ENCODE measurements around the gene ACER2.

ACER2 gene

DNA sequence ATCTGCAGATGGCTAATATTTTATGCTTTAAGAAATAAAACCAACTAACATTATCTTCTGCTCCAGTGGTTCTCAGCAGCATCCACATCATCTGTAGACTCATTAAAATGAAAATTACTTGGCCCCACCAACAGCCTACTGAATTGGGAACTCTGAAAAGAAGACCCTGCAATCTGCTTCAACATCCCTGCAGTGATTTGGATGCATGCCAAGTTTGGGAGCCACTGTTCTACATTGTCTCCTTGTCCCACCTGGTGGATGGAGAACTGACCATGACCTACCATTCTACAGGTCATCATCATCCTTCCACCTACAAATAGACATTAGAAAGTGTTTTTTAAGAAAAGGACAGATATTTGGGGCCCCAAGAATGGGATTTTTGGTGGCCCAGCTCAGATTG lies 71.1 kb downstream of the ACER2 start:
- DNase-seq (ENCODE audit: low spot score): no peak
- TF ChIP-seq, protein P1, sequence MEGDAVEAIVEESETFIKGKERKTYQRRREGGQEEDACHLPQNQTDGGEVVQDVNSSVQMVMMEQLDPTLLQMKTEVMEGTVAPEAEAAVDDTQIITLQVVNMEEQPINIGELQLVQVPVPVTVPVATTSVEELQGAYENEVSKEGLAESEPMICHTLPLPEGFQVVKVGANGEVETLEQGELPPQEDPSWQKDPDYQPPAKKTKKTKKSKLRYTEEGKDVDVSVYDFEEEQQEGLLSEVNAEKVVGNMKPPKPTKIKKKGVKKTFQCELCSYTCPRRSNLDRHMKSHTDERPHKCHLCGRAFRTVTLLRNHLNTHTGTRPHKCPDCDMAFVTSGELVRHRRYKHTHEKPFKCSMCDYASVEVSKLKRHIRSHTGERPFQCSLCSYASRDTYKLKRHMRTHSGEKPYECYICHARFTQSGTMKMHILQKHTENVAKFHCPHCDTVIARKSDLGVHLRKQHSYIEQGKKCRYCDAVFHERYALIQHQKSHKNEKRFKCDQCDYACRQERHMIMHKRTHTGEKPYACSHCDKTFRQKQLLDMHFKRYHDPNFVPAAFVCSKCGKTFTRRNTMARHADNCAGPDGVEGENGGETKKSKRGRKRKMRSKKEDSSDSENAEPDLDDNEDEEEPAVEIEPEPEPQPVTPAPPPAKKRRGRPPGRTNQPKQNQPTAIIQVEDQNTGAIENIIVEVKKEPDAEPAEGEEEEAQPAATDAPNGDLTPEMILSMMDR (IDR thresholded peaks at IDR 0.05; ENCODE audit: extremely low read depth, missing control alignments): no peak

DNA sequence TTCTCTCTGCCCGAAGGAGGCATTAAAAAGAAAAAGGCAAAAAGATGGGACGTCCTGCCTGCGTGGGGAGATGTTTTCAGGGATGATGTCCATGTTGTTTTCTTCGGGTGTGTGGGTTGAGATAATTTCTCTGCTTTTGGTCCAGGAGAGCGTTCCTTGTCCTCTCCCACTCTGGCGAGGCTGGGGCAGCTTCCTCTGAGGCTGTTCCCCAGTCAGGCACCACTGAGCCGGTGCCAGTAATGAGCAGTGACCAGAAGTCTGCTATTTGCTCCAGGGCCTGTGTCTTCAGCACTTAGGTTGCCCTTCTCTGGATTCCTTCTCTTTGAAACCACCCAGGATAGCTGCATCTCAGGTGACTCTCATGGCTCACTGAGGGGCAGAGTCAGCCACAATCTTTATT lies 71.5 kb downstream of the ACER2 start:
- no peak for DNase-seq (ENCODE audit: low spot score)
- TF ChIP-seq, protein P1 (IDR thresholded peaks at IDR 0.05; ENCODE audit: extremely low read depth, missing control alignments): no peak

DNA sequence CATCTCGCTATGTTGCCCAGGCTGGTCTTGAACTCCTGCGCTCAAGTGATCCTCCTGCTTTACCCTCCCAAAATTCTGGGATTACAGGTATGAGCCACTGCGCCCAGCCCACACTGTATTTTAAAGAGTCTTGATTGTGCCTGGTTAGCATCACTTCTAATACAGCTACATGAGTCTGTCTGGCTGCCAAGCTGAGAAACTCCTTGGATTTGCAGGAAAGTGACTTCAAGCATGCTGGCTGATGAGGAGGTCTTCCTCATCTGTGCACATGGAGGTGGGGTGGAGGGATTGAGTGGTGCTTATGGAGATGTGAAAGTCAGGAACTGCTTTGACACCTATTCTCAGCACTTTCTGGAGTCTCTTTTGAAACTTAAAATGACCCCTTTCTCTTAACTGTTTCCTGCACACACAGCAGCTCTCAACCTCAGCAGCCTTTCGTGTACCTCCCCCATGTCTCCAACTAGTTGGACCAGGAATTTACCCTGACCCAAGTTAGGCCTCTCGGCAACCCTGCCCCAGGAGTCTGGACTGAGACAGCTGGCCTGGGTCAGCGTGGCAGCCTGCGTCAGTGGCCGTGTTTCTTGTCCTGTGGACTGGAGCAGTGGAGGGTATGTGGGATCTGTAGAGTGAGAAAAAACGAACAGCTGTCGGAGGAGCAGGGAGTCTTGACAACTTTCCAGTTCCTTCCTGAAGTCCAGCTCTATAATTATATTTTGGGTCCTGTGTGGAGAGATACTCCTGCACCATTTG lies 72.5 kb downstream of the ACER2 start:
- no peak for DNase-seq (ENCODE audit: low spot score)
- TF ChIP-seq, protein P1 (IDR thresholded peaks at IDR 0.05; ENCODE audit: extremely low read depth, missing control alignments): no peak

DNA sequence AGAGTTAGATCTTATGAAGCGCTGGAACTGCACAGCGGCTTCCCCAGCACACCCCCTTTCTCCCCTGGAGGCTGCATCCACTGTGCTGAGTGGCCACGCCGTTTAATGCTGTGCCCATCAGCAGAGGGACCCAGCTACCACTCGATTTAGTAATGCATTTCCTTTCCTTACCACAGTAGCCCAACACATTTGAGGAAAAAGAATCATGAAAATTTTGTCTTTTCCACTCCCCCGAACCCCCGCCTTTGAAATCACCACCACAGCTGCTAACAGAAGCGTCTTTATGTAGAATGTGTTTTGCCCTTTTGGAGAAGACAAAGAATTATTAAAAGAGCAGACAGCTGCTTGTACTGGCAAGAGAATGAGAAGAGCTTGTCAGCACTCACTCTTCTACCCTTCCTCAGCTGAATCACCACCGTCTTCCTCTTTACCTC lies 73.2 kb downstream of the ACER2 start:
- TF ChIP-seq, protein P1 (IDR thresholded peaks at IDR 0.05; ENCODE audit: extremely low read depth, missing control alignments): no peak

DNA sequence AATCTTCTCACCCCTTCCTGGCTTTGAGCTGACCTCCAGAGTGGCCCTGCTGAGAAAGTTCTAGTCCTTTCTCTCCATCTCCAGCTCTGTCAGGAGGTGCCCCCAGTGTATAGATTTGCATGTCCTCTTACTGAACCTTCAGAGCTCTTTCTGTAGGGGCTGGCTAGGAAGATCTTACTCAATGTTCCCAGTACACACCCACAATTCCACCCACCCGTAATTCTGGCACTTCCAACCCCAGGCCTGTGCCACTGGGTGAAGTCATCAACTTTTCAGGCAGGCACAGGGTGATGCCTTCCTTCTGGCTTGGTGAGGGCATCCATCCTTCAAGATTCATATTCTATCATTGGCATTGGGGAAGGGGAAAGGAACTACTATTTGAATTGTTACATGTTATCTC lies 75.9 kb downstream of the ACER2 start:
- DNase-seq (ENCODE audit: low spot score): no peak
- TF ChIP-seq, protein P1 (IDR thresholded peaks at IDR 0.05; ENCODE audit: extremely low read depth, missing control alignments): no peak

More for the DNA sequence above, 73.2 kb downstream of the ACER2 start:
- DNase-seq (ENCODE audit: low spot score): no peak

DNA sequence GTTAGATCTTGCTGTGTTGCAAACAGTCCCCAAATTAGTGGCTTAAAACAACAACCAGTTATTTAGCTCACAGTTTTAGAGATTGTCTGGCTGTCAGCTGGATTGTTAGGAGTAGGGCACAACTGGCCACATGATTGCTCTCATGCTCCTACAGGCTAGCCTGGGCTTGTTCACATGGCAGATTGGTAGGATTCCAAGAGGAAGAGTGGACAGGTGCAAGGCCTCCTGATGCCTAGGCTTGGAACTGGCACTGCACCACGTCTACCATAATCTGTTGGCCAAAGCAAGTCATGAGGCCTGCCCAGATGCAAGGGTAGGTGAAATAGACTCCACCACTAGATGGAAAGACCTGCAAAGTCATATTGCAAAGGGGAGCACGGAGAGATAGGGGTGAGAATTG lies 76.4 kb downstream of the ACER2 start:
- TF ChIP-seq, protein P1 (IDR thresholded peaks at IDR 0.05; ENCODE audit: extremely low read depth, missing control alignments): no peak
- DNase-seq (ENCODE audit: low spot score): no peak

DNA sequence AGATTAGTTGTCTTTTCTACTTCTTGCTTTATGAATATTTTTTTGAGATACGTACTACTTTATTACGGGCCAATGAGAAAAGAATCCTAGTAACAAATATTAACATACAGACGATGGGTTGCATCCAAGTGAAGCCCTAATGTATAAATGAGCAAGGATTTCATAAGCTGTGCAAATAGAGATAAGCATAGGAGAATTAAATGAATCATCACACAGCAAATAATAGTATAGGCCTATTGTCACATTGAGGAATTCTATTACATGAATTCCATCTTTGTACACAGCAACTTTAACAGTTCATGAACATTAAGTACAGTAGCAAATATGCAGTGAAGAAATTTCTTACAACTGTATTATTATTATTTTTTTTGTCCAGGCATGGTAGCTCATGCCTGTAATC lies 78.0 kb downstream of the ACER2 start:
- TF ChIP-seq, protein P1 (IDR thresholded peaks at IDR 0.05; ENCODE audit: extremely low read depth, missing control alignments): no peak
- DNase-seq (ENCODE audit: low spot score): no peak

All from GM20000 (cell line).